Stimulated activated naive CD8-positive, alpha-beta T cell treated with anti-CD3 and anti-CD28 coated beads, Interleukin-15, Interleukin-2, amounts not matched to agents 100 U/mL and 50 U/mL, for 24 hours (primary cell): ENCODE data around the gene CEMIP2.

Experiments used
- ATAC-seq: fragments of 150-1000 bp; cut with Tn5 transposase; one replicate; pipeline ENCODE4 v1.10.0; 2021
- DNase-seq: peaks from one replicate; pipeline ENCODE4 v3.0.0; 2021

The CEMIP2 gene

GRCh38 chr9:71748280-71748743 is 20.0 kb downstream of the CEMIP2 start:
- ATAC-seq (peak; percentile 77), DNase-seq (no peak)

GRCh38 chr9:71747576-71747975 is 20.7 kb downstream of the CEMIP2 start:
- no peak for DNase-seq
- no peak for ATAC-seq

- ATAC-seq (no peak), DNase-seq (no peak)
Observed at GRCh38 chr9:71746758-71747125, 21.6 kb downstream of the CEMIP2 start.

- no peak for DNase-seq
- no peak for ATAC-seq
Observed at GRCh38 chr9:71746023-71746757, 22.1 kb downstream of the CEMIP2 start.

GRCh38 chr9:71744754-71745521 is 23.4 kb downstream of the CEMIP2 start:
- no peak for DNase-seq
- no peak for ATAC-seq

- no peak for ATAC-seq
- no peak for DNase-seq
Observed at GRCh38 chr9:71743882-71744281, 24.4 kb downstream of the CEMIP2 start.

- no peak for DNase-seq
- no peak for ATAC-seq
Observed at GRCh38 chr9:71743217-71743705, 25.1 kb downstream of the CEMIP2 start.

- DNase-seq (no peak), ATAC-seq (no peak)
Observed at GRCh38 chr9:71742703-71743102, 25.6 kb downstream of the CEMIP2 start.

- DNase-seq (no peak), ATAC-seq (no peak)
Observed at GRCh38 chr9:71741926-71742648, 26.2 kb downstream of the CEMIP2 start.

GRCh38 chr9:71740199-71740598 is 28.1 kb downstream of the CEMIP2 start:
- DNase-seq, result no peak
- no peak for ATAC-seq

GRCh38 chr9:71737455-71737854 is 30.9 kb downstream of the CEMIP2 start:
- DNase-seq, result no peak
- ATAC-seq, result no peak

- ATAC-seq, result no peak
- no peak for DNase-seq
Observed at GRCh38 chr9:71736236-71736635, 32.1 kb downstream of the CEMIP2 start.

GRCh38 chr9:71734950-71735349 is 33.4 kb downstream of the CEMIP2 start:
- DNase-seq (no peak), ATAC-seq (no peak)

- no peak for DNase-seq
- ATAC-seq, result no peak
Observed at GRCh38 chr9:71733176-71733575, 35.1 kb downstream of the CEMIP2 start.

- ATAC-seq (no peak), DNase-seq (no peak)
Observed at GRCh38 chr9:71729816-71730526, 38.3 kb downstream of the CEMIP2 start.

GRCh38 chr9:71726723-71727122 is 41.6 kb downstream of the CEMIP2 start:
- no peak for ATAC-seq
- DNase-seq, result no peak

GRCh38 chr9:71725590-71726338 is 42.5 kb downstream of the CEMIP2 start:
- ATAC-seq, result no peak
- no peak for DNase-seq

GRCh38 chr9:71721855-71722254 is 46.5 kb downstream of the CEMIP2 start:
- no peak for ATAC-seq

GRCh38 chr9:71719562-71719961 is 48.8 kb downstream of the CEMIP2 start:
- ATAC-seq (no peak), DNase-seq (no peak)

More at GRCh38 chr9:71721855-71722254, 46.5 kb downstream of the CEMIP2 start:
- no peak for DNase-seq

- ATAC-seq (no peak), DNase-seq (no peak)
Observed at GRCh38 chr9:71719088-71719487, 49.2 kb downstream of the CEMIP2 start.
